HepG2 (cell line): ENCODE data around the gene ALG8. TPM values are rescaled to one million over a fixed set of nuclear protein-coding genes. Genes with fewer than 3 reads are reported as not detected.

ENCODE experiments used
- ATAC-seq: fragments of 200-7000 bp; cut with Tn5 transposase; 3 replicates; pipeline ENCODE4 v1.9.1; 2020; ENCODE audit warnings: mild to moderate bottlenecking, moderate library complexity
- BruUV-seq: library from RNA; stranded (reverse); fragments of 400-500 nt; replicated peaks from 2 replicates; lab custom pipeline; 2021; lab: Mats Ljungman, UMichigan
- CTCF ChIA-PET: fragments of 300-600 bp; formaldehyde crosslinking; extraction: SDS; loops from one replicate; lab custom pipeline; 2021; ENCODE audit warnings: low total read pairs, inconsistent platforms, low intra/inter-chr PET ratio; lab: Yijun Ruan, JAX
- POLR2A ChIA-PET: fragments of 350-600 bp; sonication (Branson Sonifier 250); formaldehyde crosslinking; loops from one replicate; lab custom pipeline; 2020; ENCODE audit warnings: antibody characterized with exemption, inconsistent platforms; lab: Yijun Ruan, JAX
- DNase-seq: peaks from one replicate; pipeline ENCODE4 v3.0.0-alpha.2; 2015; ENCODE audit warnings: low spot score
- FAIRE-seq: peaks from 3 replicates; lab custom pipeline; 2011; peaks lifted over from hg19 to GRCh38; lab: Jason Lieb, UNC
- H2AFZ ChIP-seq: one replicate; pipeline ENCODE4 v1.6.1; 2011; ENCODE audit warnings: low read length, inconsistent platforms
- H3K27ac ChIP-seq: fragments of 300-600 bp; 3 replicates; pipeline ENCODE4 v1.8.0; 2011; ENCODE audit warnings: mixed run types, mild to moderate bottlenecking, mixed read lengths, low read length, inconsistent platforms; ENCODE audit not compliant: insufficient read depth; ENCODE audit errors: extremely low read length
- H3K27me3 ChIP-seq, 2 experiments: fragments of 200-600 bp in 1 of 2; 2 replicates in 1 of 2; 3 replicates in 1 of 2; pipeline versions ENCODE4 v1.6.0 to v1.8.0; 2011; ENCODE audit warnings: low read length in 2 of 2, mild to moderate bottlenecking in 2 of 2, moderate library complexity in 2 of 2, inconsistent platforms in 1 of 2; ENCODE audit not compliant: insufficient read depth in 2 of 2, control insufficient read depth in 1 of 2
- H3K36me3 ChIP-seq, 2 experiments: fragments of 200-600 bp in 1 of 2; replicated peaks in 1 of 2; 2 replicates in 1 of 2; 3 replicates in 1 of 2; pipeline versions ENCODE4 v1.5.1 to v1.8.0; 2011; ENCODE audit warnings: low read length in 2 of 2, inconsistent platforms in 1 of 2; ENCODE audit not compliant: insufficient read depth in 2 of 2, control insufficient read depth in 1 of 2
- H3K4me1 ChIP-seq: 2 replicates; pipeline ENCODE4 v1.5.1; 2012; ENCODE audit warnings: low read length, inconsistent platforms; ENCODE audit not compliant: insufficient read depth
- H3K4me2 ChIP-seq: 2 replicates; pipeline ENCODE4 v1.6.0; 2011; ENCODE audit warnings: low read depth, low read length, inconsistent platforms
- H3K4me3 ChIP-seq, 3 experiments: fragments of 200-600 bp in 1 of 3; sonication (generic), shearing (Covaris generic) in 1 of 3; replicated peaks in 1 of 3; 2 replicates each; pipeline ENCODE4 v1.5.1; 2011 to 2016; ENCODE audit warnings: low read length in 3 of 3, inconsistent platforms in 2 of 3, low read depth in 2 of 3, mild to moderate bottlenecking in 2 of 3, control low read depth in 1 of 3, mixed read lengths in 1 of 3; ENCODE audit not compliant: insufficient read depth in 1 of 3
- H3K79me2 ChIP-seq: one replicate; pipeline ENCODE4 v1.6.1; 2011; ENCODE audit warnings: low read length, inconsistent platforms; ENCODE audit not compliant: insufficient read depth
- H3K9ac ChIP-seq: 2 replicates; pipeline ENCODE4 v1.6.0; 2011; ENCODE audit warnings: mild to moderate bottlenecking, low read depth, low read length, inconsistent platforms; ENCODE audit not compliant: insufficient read depth
- H3K9me3 ChIP-seq: 2 replicates; pipeline ENCODE4 v1.5.1; 2012; ENCODE audit warnings: mild to moderate bottlenecking, low read length
- H4K20me1 ChIP-seq: 2 replicates; pipeline ENCODE4 v1.6.0; 2011; ENCODE audit warnings: inconsistent platforms, mild to moderate bottlenecking, low read length, moderate library complexity; ENCODE audit not compliant: insufficient read depth
- JARID2 ChIP-seq: sonication (generic); formaldehyde crosslinking; IDR thresholded peaks from 2 replicates; pipeline ENCODE4 v1.8.1; 2023; ENCODE audit warnings: missing genetic modification reagents, inconsistent platforms; ENCODE audit not compliant: insufficient replicate concordance
- PPARG ChIP-seq: conservative IDR thresholded peaks from 2 replicates; pipeline ENCODE4 v1.6.1; 2016; ENCODE audit warnings: missing biosample characterization, missing genetic modification reagents
- ZGPAT ChIP-seq: IDR thresholded peaks from 2 replicates; pipeline ENCODE4 v1.6.1; 2016; ENCODE audit warnings: mild to moderate bottlenecking
- ZIK1 ChIP-seq: sonication (generic); formaldehyde crosslinking; IDR thresholded peaks from 2 replicates; pipeline ENCODE4 v1.5.0; 2020; ENCODE audit warnings: mild to moderate bottlenecking, low read depth, missing genetic modification reagents, borderline replicate concordance
- WGBS: methylation state at CpG from one replicate; pipeline ENCODE4 v1.1.6; 2017; ENCODE audit warnings: low lambda C conversion rate; 5-methylcytosine and 5-hydroxymethylcytosine counted together
- in situ Hi-C: cut with HindIII; loops from 2 replicates; pipeline ENCODE4 v1.10.0; 2017; ENCODE audit warnings: low pct_unique_long_range_greater_than_20kb; ENCODE audit not compliant: extremely low pct_ligation_motif_present
- intact Hi-C: fragments of 100-400 bp; cut with micrococcal nuclease; formaldehyde crosslinking; loops from one replicate; pipeline ENCODE4 v1.10.0; 2022; ENCODE audit not compliant: unreplicated experiment
- polyA plus RNA-seq, 8 experiments: library from polyadenylated mRNA; depleted of rRNA in 3 of 8; stranded (reverse) in 7 of 8; unstranded in 1 of 8; fragments of >200 nt; fragmentation: Illumina TruSeq in 4 of 8; extraction: Trizol in 4 of 8; gene quantifications; 2 replicates each; pipeline versions ENCODE4 v1.2.1 to v1.2.3, GENCODE V29; 2011 to 2016; ENCODE audit warnings: low read depth in 4 of 8, missing spikeins in 1 of 8, mixed read lengths in 1 of 8; ENCODE audit not compliant: insufficient read depth in 1 of 8
- total RNA-seq, 5 experiments: library from RNA; depleted of rRNA; stranded (reverse); fragments of >200 nt; fragmentation: Illumina TruSeq; extraction: Trizol; gene quantifications; 2 replicates each; pipeline ENCODE4 v1.2.3, GENCODE V29; 2016; ENCODE audit warnings: low read depth in 1 of 5

ALG8 gene
- total and polyA plus RNA-seq, 2 of the 13 experiments (the other 11 are each of a cell fraction or from before 2014, with no cell fraction given): 75.8 to 88.0 TPM

- TF ChIP-seq PPARG (CRISPR knock-in tag) (no peak), JARID2 (CRISPR knock-in tag) (no peak), ZGPAT (CRISPR knock-in tag) (no peak)
Measured at GRCh38 chr11:78179459-78180071, 40.1 kb upstream of the ALG8 start (continued).

- WGBS: 95% methylated on average over 7 of the region's 7 CpGs
- no peak overlapping the region for H3K9ac ChIP-seq
- CTCF ChIA-PET: no interaction called here
- H3K4me1 ChIP-seq: peaks cover 31% of the 10 kb centered on the region
- no peak overlapping the region for H3K4me2 ChIP-seq
- no peak overlapping the region for H3K27ac ChIP-seq
- BruUV-seq: no TSS peak
- peaks cover 4 to 5% of the 10 kb centered on the region in 2 experiments; a peak in 2 of 5 replicates for H3K36me3 ChIP-seq
- DNase-seq: no peak
- no peak overlapping the region for H3K4me3 ChIP-seq
- intact Hi-C loops: no loop called here
- no peaks in the 10 kb centered on the region for H3K27me3 ChIP-seq
- POLR2A ChIA-PET: no interaction called here
- in situ Hi-C loops: no loop called here
- no peak for FAIRE-seq
- TF ChIP-seq ZIK1 (CRISPR knock-in tag): no peak
- H3K9me3 ChIP-seq: no peaks in the 10 kb centered on the region
- no peaks in the 10 kb centered on the region for H4K20me1 ChIP-seq
- no peak overlapping the region for H2AFZ ChIP-seq
- ATAC-seq: peak; percentile 25
- no peaks in the 10 kb centered on the region for H3K79me2 ChIP-seq
Measured at GRCh38 chr11:78177216-78177615, 37.8 kb upstream of the ALG8 start.
